ENCODE measurements around the gene DFFB.
A peak's percentile ranks its signal among the peaks of the same experiment; 100 is the strongest.

DFFB gene

GRCh38 chr1:3834701-3835100, 22.6 kb upstream of the DFFB start:
- DNase-seq: no peak

- no peak for DNase-seq
Measured at GRCh38 chr1:3836421-3836820, 20.9 kb upstream of the DFFB start.

- DNase-seq: no peak
Measured at GRCh38 chr1:3837200-3837599, 20.1 kb upstream of the DFFB start.

- no peak for DNase-seq
Measured at GRCh38 chr1:3837685-3838084, 19.6 kb upstream of the DFFB start.

GRCh38 chr1:3838788-3839187, 18.5 kb upstream of the DFFB start:
- no peak for DNase-seq

- DNase-seq: no peak
Measured at GRCh38 chr1:3841491-3841890, 15.8 kb upstream of the DFFB start.

GRCh38 chr1:3842912-3843311, 14.4 kb upstream of the DFFB start:
- DNase-seq: no peak

- DNase-seq: no peak
Measured at GRCh38 chr1:3846541-3846940, 10.7 kb upstream of the DFFB start.

GRCh38 chr1:3847081-3847480, 10.2 kb upstream of the DFFB start:
- no peak for DNase-seq

GRCh38 chr1:3850857-3851256, 6.4 kb upstream of the DFFB start:
- no peak for DNase-seq

GRCh38 chr1:3851292-3851691, 6.0 kb upstream of the DFFB start:
- no peak for DNase-seq

- DNase-seq: no peak
Measured at GRCh38 chr1:3852091-3852490, 5.2 kb upstream of the DFFB start.

GRCh38 chr1:3852711-3853485, 4.4 kb upstream of the DFFB start:
- no peak for DNase-seq

- DNase-seq: no peak
Measured at GRCh38 chr1:3857791-3858129, 484 bp downstream of the DFFB start.

- DNase-seq: peak in 1 of 2 donors; percentile 18
Measured at GRCh38 chr1:3858231-3858981, 1.1 kb downstream of the DFFB start.

GRCh38 chr1:3863231-3863935, 6.1 kb downstream of the DFFB start:
- no peak for DNase-seq

GRCh38 chr1:3864884-3865283, 7.6 kb downstream of the DFFB start:
- DNase-seq: no peak

- DNase-seq: no peak
Measured at GRCh38 chr1:3865606-3866160, 8.4 kb downstream of the DFFB start.

GRCh38 chr1:3868464-3869006, 11.3 kb downstream of the DFFB start:
- no peak for DNase-seq

GRCh38 chr1:3869751-3870301, 12.6 kb downstream of the DFFB start:
- DNase-seq: no peak

- no peak for DNase-seq
Measured at GRCh38 chr1:3871451-3871805, 14.2 kb downstream of the DFFB start.

GRCh38 chr1:3872546-3872945, 15.3 kb downstream of the DFFB start:
- no peak for DNase-seq

- no peak for DNase-seq
Measured at GRCh38 chr1:3874736-3875135, 17.5 kb downstream of the DFFB start.
